GM12878 (cell line): Measurements from ENCODE around the gene PGA4. TPM values are rescaled to one million over a fixed set of nuclear protein-coding genes. Genes with fewer than 3 reads are reported as not detected.

Source experiments
- ATAC-seq: fragments of 200-7000 bp; cut with Tn5 transposase; 3 replicates; pipeline ENCODE4 v1.9.1; 2020; ENCODE audit warnings: mild to moderate bottlenecking, moderate library complexity
- BruUV-seq: library from RNA; stranded (reverse); fragments of 400-500 nt; replicated peaks from 2 replicates; lab custom pipeline; 2021; lab: Mats Ljungman, UMichigan
- CTCF ChIA-PET: fragments of 300-600 bp; sonication (Branson Sonifier 250); formaldehyde crosslinking; extraction: SDS; loops from one replicate; lab custom pipeline; 2021; ENCODE audit warnings: inconsistent platforms; lab: Yijun Ruan, JAX
- POLR2A ChIA-PET: fragments of 350-600 bp; formaldehyde crosslinking; extraction: SDS; loops from one replicate; lab custom pipeline; 2021; ENCODE audit warnings: inconsistent platforms; lab: Charles Lee
- RAD21 ChIA-PET: fragments of 300-600 bp; sonication (Branson Sonifier 250); formaldehyde crosslinking; loops from one replicate; lab custom pipeline; 2023; ENCODE audit warnings: antibody characterized with exemption; ENCODE audit not compliant: unreplicated experiment; lab: Charles Lee
- SMC1A ChIA-PET: fragments of 300-600 bp; sonication (Branson Sonifier 250); formaldehyde crosslinking; loops from one replicate; lab custom pipeline; 2023; ENCODE audit not compliant: unreplicated experiment, uncharacterized antibody; lab: Charles Lee
- DNase-seq: peaks from one replicate; pipeline ENCODE4 v3.0.0-alpha.2; 2011; ENCODE audit warnings: low read depth, low spot score
- FAIRE-seq: peaks from 3 replicates; lab custom pipeline; 2011; peaks lifted over from hg19 to GRCh38; lab: Jason Lieb, UNC
- H2AFZ ChIP-seq: 2 replicates; pipeline ENCODE4 v1.6.0; 2011; ENCODE audit warnings: low read depth, low read length, control low read depth; ENCODE audit not compliant: control insufficient read depth
- H3K27ac ChIP-seq: 2 replicates; pipeline ENCODE4 v1.5.1; 2011; ENCODE audit warnings: control low read depth; ENCODE audit not compliant: control insufficient read depth, insufficient read depth
- H3K27me3 ChIP-seq, 2 experiments: replicated peaks in 1 of 2; 2 replicates each; pipeline versions ENCODE4 v1.6.0 to v1.6.1; 2011; ENCODE audit warnings: low read length in 1 of 2; ENCODE audit not compliant: control insufficient read depth in 2 of 2, insufficient read depth in 2 of 2
- H3K36me3 ChIP-seq, 2 experiments: 2 replicates each; pipeline ENCODE4 v1.5.1; 2011; ENCODE audit warnings: low read length in 1 of 2; ENCODE audit not compliant: control insufficient read depth in 2 of 2, insufficient read depth in 2 of 2
- H3K4me1 ChIP-seq: 2 replicates; pipeline ENCODE4 v1.6.1; 2011; ENCODE audit warnings: mild to moderate bottlenecking, low read length, moderate library complexity, mixed read lengths; ENCODE audit not compliant: control insufficient read depth, insufficient read depth
- H3K4me2 ChIP-seq: 2 replicates; pipeline ENCODE4 v1.6.0; 2011; ENCODE audit warnings: control low read depth; ENCODE audit not compliant: control insufficient read depth, insufficient read depth
- H3K4me3 ChIP-seq: fragments of 200-600 bp; sonication (generic); 2 replicates; pipeline ENCODE4 v1.5.1; 2016
- H3K79me2 ChIP-seq: 2 replicates; pipeline ENCODE4 v1.6.0; 2011; ENCODE audit warnings: low read length; ENCODE audit not compliant: control insufficient read depth, insufficient read depth
- H3K9ac ChIP-seq: 2 replicates; pipeline ENCODE4 v1.8.0; 2011; ENCODE audit warnings: low read length, control low read depth, mixed read lengths; ENCODE audit not compliant: control insufficient read depth, insufficient read depth
- H3K9me3 ChIP-seq: replicated peaks from 3 replicates; pipeline ENCODE4 v1.5.1; 2011; ENCODE audit warnings: mild to moderate bottlenecking, low read length; ENCODE audit not compliant: control insufficient read depth, insufficient read depth
- H4K20me1 ChIP-seq: 2 replicates; pipeline ENCODE4 v1.6.0; 2011; ENCODE audit not compliant: control insufficient read depth, insufficient read depth
- BCL3 ChIP-seq: IDR thresholded peaks from 2 replicates; pipeline ENCODE4 v1.6.1; 2011; ENCODE audit warnings: borderline replicate concordance, low read depth, mild to moderate bottlenecking, moderate library complexity, low read length; ENCODE audit not compliant: insufficient read depth, poor library complexity, severe bottlenecking
- CEBPZ ChIP-seq: fragments of 150-350 bp; IDR thresholded peaks from 2 replicates; pipeline ENCODE4 v1.6.1; 2016; ENCODE audit warnings: low read depth, low read length
- EED ChIP-seq: sonication (generic); IDR thresholded peaks from 2 replicates; pipeline ENCODE4 v1.6.1; 2016; ENCODE audit warnings: antibody characterized with exemption, low read depth
- FOXM1 ChIP-seq: IDR thresholded peaks from 2 replicates; pipeline ENCODE4 v1.6.1; 2012; ENCODE audit warnings: low read depth, mild to moderate bottlenecking, inconsistent platforms, low read length, moderate library complexity
- HCFC1 ChIP-seq: fragments of 150-350 bp; IDR thresholded peaks from 2 replicates; pipeline ENCODE4 v1.6.1; 2014; ENCODE audit warnings: low read length
- LARP7 ChIP-seq: fragments of 450-650 bp; IDR thresholded peaks from 2 replicates; pipeline ENCODE4 v1.6.1; 2017; ENCODE audit warnings: mild to moderate bottlenecking
- PAX8 ChIP-seq: fragments of 450-650 bp; IDR thresholded peaks from 2 replicates; pipeline ENCODE4 v1.6.1; 2017; ENCODE audit warnings: mild to moderate bottlenecking, moderate library complexity
- RUNX3 ChIP-seq: IDR thresholded peaks from 2 replicates; pipeline ENCODE4 v1.6.1; 2012; ENCODE audit warnings: low read length, inconsistent platforms
- SMAD1 ChIP-seq: fragments of 450-650 bp; IDR thresholded peaks from 2 replicates; pipeline ENCODE4 v1.6.1; 2018; ENCODE audit warnings: mild to moderate bottlenecking, low read depth; ENCODE audit not compliant: partially characterized antibody
- SUZ12 ChIP-seq: fragments of 200-600 bp; sonication (generic); IDR thresholded peaks from one replicate; pipeline ENCODE4 v1.6.1; 2018; ENCODE audit warnings: antibody characterized with exemption, mild to moderate bottlenecking; ENCODE audit not compliant: unreplicated experiment
- ZNF217 ChIP-seq: fragments of 450-650 bp; IDR thresholded peaks from 2 replicates; pipeline ENCODE4 v1.6.1; 2017; ENCODE audit warnings: antibody characterized with exemption, mild to moderate bottlenecking
- ZNF24 ChIP-seq: fragments of 450-650 bp; IDR thresholded peaks from 2 replicates; pipeline ENCODE4 v1.6.1; 2017; ENCODE audit warnings: antibody characterized with exemption, mild to moderate bottlenecking
- ZNF384 ChIP-seq: IDR thresholded peaks from 2 replicates; pipeline ENCODE4 v1.6.1; 2012; ENCODE audit warnings: low read depth, mild to moderate bottlenecking, low read length, improper control_type of control experiment, borderline replicate concordance
- ZNF622 ChIP-seq: fragments of 450-650 bp; IDR thresholded peaks from 2 replicates; pipeline ENCODE4 v1.6.1; 2017; ENCODE audit warnings: mild to moderate bottlenecking, inconsistent platforms
- WGBS: methylation state at CpG from one replicate; pipeline ENCODE4 v1.1.6; 2016; ENCODE audit warnings: low lambda C conversion rate; ENCODE audit not compliant: insufficient replicate concordance, insufficient coverage; ENCODE audit errors: missing lambda C conversion rate; 5-methylcytosine and 5-hydroxymethylcytosine counted together
- in situ Hi-C: fragments of 300-500 bp; cut with MboI; formaldehyde crosslinking; loops from 9 replicates; pipeline ENCODE4 v1.14.3; 2018; ENCODE audit warnings: mixed read lengths
- intact Hi-C: fragments of 100-400 bp; cut with micrococcal nuclease; formaldehyde crosslinking; loops from one replicate; pipeline ENCODE4 v1.14.2; 2022; ENCODE audit not compliant: unreplicated experiment
- polyA plus RNA-seq, 11 experiments: library from polyadenylated mRNA; depleted of rRNA in 4 of 11; unstranded in 6 of 11; stranded (reverse) in 5 of 11; fragments of >200 nt; fragmentation: Nextera tagmentation in 4 of 11; fragmentation: Illumina TruSeq in 1 of 11; extraction: Ambion mirVana in 4 of 11; extraction: Trizol in 1 of 11; gene quantifications; 1 replicate in 1 of 11; 2 replicates in 10 of 11; pipeline versions ENCODE4 v1.2.1 to v1.2.3, GENCODE V29; 2011 to 2016; ENCODE audit warnings: inconsistent platforms in 2 of 11, missing spikeins in 2 of 11, low read depth in 1 of 11
- total RNA-seq, 4 experiments: library from RNA; depleted of rRNA in 3 of 4; stranded (reverse); fragments of >200 nt in 3 of 4; fragmentation: Illumina TruSeq in 1 of 4; extraction: Trizol in 1 of 4; gene quantifications; 2 replicates each; pipeline versions ENCODE4 v1.2.1 to v1.2.3, GENCODE V29; 2013 to 2021

PGA4 gene
- total and polyA plus RNA-seq, 10 of the 15 experiments (the other 5 are each of a cell fraction or from before 2014, with no cell fraction given): not detected

DNA sequence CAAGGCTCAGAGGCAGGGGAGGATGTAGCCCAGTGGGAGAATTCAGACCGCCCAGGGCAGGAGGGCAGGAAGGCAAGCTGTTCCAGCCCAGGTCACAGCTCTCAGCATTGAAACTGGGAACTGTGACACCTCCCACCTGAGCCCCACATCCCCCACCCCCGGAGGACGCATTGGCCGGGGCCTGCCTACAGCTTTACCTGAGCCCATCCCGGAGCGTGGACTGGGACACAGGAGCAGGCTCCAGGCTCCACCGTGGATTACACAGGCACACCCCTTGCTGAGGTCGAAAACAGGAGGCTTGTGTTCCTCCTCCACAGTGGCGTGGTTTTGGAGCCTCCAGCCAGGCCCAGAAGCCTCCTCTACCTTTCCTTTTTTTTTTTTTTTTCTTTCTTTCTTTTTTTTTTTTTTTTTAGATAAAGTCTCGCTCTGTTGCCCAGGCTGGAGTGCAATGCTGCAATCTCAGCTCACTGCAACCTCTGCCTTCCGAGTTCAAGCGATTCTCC is 27.9 kb upstream of the PGA4 start:
- no TSS peak for BruUV-seq
- Histone ChIP-seq H3K27me3 (no peaks in the 10 kb centered on the region), H3K79me2 (no peaks in the 10 kb centered on the region), H2AFZ (no peak overlapping the region), H3K36me3 (no peaks in the 10 kb centered on the region), H3K4me1 (no peaks in the 10 kb centered on the region), H3K9me3 (peaks cover 2% of the 10 kb centered on the region; the same call in 2 of the 3 replicates), H3K9ac (no peak overlapping the region), H3K4me3 (no peak overlapping the region), H3K27ac (no peak overlapping the region), H4K20me1 (no peaks in the 10 kb centered on the region), H3K4me2 (no peak overlapping the region)
- no peak for DNase-seq
- FAIRE-seq: no peak
- ChIA-PET CTCF (interaction anchor here (0.9 kb wide), 1 partner anchor 133 kb away, joined by 3 read pairs; no protein-coding TSS in a partner anchor), SMC1A (no interaction called here), RAD21 (no interaction called here), POLR2A (interaction anchor here (0.6 kb wide), 1 partner anchor 104 kb away, joined by 3 read pairs; no protein-coding TSS in a partner anchor)
- in situ Hi-C loops: loop anchor here (5.0 kb wide), 1 partner anchor 73 kb away; no protein-coding TSS in a partner anchor
- intact Hi-C loops: no loop called here
- ATAC-seq: no peak
- no peak for TF ChIP-seq RUNX3
- no peak for TF ChIP-seq HCFC1
- TF ChIP-seq FOXM1: no peak
- no peak for TF ChIP-seq LARP7
- no peak for TF ChIP-seq PAX8
- no peak for TF ChIP-seq ZNF622
- no peak for TF ChIP-seq EED
- no peak for TF ChIP-seq ZNF217
- TF ChIP-seq SUZ12: no peak
- no peak for TF ChIP-seq BCL3
- no peak for TF ChIP-seq ZNF384
- no peak for TF ChIP-seq SMAD1
- TF ChIP-seq ZNF24: no peak
- TF ChIP-seq CEBPZ: no peak
- 44% methylated on average over 11 of the region's 12 CpGs for WGBS
